DMS114 treated with DMSO at 0.1 percent for 48 hours (cell line): ENCODE measurements around the gene RAB11A.
A peak's percentile ranks its signal among the peaks of the same experiment; 100 is the strongest.

ENCODE experiments used
- DNase-seq: peaks from one replicate; lab custom pipeline; 2025; ENCODE audit not compliant: unreplicated experiment; lab: John Stamatoyannopoulos, UW

Gene RAB11A

DNA sequence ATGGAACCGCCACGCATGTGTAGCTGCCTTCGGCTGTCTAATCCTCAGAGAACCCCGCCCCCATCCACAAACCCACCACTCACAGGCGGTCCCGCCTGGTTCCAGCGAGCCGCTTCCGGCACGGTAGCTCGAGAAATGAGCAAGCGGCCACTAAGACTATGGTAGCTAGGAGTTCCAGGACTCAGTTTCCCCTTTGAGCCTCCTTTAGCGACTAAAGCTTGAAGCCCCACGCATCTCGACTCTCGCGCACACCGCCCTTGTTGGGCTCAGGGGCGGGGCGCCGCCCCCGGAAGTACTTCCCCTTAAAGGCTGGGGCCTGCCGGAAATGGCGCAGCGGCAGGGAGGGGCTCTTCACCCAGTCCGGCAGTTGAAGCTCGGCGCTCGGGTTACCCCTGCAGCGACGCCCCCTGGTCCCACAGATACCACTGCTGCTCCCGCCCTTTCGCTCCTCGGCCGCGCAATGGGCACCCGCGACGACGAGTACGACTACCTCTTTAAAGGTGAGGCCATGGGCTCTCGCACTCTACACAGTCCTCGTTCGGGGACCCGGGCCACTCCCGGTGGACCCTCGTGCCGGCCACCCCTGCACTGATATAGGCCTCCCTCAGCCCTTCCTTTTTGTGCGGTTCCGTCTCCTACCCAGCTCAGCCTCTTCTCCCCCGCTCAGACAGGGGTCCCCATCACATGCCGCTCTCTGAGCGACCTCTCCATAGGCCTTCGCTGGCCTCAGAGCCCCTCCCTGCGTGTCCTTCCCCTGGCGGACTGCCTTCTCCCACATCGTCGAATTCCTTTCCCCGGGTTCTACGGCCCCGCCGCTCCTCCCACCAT lies at the start of gene RAB11A:
Gene RAB11A, plus strand, starts transcription at position 366 of the 828 bp plus-strand sequence. Its CDS starts 95 bp downstream, at position 461.
- DNase-seq, result peak; percentile 97

DNA sequence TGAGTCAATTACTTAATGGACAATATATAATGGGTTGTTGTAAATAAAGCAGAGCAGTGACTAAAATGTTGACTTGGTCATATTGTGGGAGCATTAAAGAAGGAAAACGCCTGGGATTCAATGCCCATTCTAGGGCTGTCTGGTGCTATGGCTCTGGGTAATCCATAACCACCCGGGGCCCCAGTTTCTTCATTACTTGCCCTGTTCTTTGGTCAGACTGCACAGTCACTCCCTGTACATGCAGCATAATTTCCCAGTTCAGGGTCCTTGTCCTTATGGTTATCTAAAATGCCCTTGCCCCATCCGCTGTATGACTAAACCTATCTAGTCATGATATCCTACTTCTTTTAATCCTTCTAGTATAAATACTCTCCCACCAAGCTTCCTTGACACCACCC lies 49.7 kb upstream of the RAB11A start:
- DNase-seq, result no peak

DNA sequence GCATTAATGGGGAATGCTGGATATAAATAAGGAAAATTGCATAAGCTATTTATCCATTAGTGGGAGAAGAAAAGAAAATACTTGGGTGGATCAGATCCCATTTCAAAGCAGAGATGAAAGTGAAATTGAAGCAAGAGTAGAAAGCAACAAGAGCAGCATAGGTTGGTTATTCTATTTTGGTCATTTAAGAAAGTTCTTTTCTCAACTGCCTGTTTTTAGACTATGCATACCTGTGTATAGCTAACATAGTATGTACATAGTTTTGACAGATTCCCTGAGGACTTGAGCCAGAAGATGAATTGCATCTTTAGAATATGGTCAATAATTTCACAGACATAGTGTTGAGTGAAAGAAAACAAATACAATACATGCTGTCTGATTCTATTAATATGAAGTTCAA lies 48.2 kb upstream of the RAB11A start:
- DNase-seq, result no peak

DNA sequence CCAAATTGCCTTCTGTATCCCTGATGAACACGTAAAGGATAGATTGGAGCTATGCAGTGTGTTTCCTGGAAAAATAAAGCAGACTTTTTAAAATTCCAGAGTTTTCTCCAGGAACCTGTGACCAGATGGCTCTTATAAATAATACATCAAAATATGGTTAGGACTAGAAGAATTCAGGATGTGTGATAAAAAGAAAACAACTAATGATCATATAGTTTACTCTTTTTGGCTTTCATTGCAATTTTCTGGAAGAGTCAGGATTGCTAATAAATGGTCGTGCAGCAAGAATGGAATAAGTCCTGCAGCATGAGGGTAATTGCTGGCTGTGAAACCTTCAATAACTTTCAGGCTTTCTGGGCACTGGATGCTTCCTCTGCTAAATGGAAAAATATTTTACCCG lies 47.0 kb upstream of the RAB11A start:
- DNase-seq, result no peak

DNA sequence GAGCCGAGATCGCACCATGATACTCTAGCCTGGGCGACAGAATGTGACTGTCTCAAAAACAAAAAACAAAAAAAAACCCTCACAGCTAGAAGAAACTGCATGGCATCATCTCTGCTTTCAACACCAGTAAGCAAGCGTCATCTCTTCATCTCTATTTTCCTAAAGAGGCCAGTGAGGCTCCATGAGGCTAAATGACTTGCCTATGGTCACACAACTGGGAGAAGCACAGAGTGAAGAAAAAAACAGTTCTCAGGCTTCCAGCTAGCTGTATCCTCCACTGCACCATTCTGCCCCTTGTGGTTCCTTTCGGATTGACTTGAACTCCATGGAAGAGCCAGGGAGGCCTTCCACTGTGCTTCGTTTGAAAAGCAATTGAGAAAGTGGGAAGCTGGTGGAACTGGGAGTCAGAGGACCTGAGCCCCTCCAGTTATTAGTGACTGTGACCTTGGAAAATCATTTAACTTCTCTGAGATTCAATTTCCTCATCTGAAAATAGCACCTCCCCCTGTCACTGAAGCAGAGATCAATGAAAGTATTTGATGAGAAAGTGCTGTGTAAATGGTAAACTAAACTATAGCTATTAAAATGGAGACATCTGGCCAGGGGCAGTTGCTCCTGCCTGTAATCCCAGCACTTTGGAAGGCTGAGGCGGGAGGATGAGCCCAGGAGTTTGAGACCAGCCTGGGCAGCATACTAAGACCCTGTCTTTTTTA lies 45.1 kb upstream of the RAB11A start:
- DNase-seq, result peak; percentile 82

DNA sequence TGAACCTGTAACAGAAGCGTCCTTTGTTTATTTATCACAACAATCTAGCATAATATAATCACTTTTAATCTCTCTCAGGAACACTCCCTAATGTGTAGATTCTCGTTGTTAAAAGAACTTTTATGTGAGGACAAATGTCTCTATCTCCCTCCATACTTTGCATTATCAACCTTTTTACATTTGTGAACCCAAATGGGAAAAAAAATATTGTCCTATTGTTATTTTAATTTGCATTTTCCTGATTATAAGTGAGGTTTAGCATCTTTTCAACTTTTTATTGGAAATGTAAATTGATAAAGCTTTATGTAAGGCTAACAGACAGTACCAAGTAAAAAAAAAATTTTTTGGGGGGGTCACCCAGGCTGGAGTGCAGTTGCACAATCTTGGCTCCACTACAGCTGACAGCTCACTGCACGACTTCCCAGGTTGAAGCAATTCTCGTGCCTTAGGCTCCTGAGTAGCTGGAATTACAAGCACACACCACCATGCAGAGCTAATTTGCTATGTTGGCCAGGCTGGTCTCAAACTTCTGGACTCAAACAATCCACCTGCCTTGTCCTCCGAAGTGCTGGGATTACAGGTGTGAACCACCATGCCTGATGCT lies 44.2 kb upstream of the RAB11A start:
- no peak for DNase-seq

DNA sequence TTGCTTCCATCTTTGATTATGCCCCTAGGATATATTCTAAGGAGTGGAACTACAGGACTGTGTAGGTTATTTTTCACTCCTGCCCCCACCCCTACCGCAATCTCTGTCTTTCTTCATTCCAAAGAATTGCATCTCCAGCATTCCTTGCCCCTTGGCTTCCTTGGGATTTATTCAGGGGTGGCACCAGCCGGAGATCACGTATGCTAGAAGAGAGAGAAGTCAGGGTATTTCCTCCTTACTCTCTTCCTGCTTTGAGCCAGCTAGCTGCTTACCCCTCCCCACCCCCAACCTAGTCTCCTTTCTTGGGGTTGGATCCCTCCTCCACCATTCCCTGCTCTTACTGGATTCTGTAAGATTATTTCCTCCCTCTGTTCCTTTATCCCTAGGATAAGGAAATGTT lies 42.2 kb upstream of the RAB11A start:
- no peak for DNase-seq

DNA sequence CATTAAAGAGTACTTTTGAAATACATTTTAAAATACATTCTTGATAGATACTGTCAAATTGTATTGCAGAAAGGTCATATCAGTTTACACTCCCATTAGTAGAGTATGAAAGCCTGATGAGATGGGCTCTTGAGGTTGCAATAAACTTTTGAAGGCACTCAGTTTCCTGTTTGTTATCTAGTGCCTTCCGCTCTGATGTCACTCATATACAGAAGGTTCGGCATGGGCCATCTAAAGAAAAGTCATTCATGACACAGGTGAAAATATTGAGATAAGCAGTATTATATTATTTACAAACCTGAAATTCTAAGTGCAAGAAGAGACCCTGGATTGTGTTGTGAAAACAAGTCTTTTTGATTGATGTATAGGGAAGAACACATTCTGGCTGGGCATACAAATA lies 40.7 kb upstream of the RAB11A start:
- no peak for DNase-seq

DNA sequence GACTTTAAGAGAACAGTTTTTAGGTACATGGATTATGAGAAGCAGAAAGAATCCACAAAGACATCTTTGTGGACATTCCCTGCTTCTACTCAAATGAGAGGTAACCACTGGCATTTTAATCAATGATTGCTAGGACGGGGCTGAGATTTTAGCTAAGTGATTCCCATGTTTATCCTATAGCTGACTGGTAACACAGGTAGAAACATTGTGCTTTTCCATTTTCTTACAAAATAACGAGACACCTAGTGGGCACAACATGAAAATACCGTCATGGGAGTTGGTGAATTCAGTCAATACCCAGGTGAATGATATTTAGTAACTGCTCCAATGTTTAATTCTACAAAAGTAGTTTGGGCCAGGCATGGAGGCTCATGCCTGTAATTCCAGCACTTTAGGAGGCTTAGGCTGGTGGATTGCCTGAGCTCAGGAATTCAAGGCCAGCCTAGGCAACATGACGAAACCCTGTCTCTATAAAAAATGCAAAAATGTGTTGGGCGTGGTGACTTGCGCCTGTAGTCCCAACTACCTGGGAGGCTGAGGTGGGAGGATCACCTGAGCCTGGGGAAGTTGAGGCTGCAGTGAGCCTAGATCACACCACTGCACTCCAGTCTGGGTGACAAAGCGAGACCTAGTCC lies 40.0 kb upstream of the RAB11A start:
- DNase-seq, result peak; percentile 47

DNA sequence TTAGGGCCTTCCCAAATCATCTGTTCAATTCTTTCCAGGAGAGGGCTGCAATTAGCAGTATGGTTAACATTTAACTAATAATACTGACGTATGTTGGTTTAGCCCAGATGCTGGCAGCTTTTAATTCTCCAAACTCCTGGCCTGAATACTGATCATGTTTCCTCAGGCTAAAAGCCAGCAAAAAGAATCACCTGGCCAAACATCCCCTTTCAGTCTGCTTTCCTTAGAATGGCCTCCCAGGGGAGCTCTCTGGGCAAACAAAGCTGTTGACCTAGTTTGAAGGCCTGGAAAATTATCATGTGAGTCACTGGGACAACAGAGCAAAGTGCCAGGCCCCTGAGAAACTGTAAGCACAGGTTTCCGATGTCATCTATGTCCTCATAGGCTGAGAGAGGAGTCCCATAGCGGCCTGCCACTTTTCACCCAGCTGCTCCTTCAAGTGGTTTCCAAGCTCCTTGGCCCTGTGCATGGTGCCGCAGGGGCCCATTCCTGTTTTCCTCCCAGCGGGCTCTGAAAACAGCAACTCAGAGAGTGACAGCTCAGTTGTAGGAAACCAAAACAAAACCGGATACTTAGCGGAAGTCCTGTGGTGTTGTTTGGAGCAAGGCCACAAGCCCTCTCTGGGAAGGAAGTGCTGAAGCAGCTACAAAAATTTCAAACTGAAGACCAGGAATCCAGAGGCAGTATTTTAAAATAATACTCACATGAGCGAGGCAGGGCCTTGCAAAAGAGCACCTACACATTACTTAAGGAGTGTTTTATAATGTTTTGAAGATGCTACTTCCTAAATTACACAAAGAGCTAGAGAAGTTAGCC lies 36.5 kb upstream of the RAB11A start:
- no peak for DNase-seq

DNA sequence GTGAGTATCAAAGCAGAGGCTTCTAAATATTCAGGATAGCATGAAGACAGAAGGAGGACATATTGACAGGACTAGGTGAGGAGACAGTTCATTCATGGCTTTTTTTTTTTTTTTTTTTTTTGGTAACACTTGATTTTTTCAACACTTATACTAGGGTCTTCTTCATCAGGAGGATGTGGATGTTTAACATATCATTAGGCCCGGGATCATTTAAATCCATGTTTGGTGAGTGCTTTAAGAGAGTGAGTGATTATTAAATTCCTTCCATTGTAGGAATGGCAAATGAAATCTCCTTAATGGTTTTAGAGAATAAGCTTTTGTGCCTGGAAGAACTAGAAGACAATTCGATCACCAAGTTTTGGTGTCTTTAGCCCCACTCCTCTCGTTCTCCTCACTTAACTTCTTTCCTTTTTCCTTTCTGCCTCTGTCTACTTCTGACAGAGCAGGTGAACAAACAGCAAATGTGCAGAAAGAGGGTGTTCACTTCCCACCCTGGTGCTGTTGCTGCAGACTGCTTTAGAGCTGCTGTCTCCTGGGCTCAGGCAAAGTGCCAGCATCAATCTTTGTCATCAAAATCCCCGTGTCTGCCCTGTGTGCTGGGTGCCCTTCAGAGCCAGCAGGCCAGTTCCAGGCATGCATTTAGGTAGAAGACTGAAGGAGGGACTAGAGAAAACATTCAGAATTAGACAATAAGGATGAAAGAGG lies 35.6 kb upstream of the RAB11A start:
- no peak for DNase-seq

DNA sequence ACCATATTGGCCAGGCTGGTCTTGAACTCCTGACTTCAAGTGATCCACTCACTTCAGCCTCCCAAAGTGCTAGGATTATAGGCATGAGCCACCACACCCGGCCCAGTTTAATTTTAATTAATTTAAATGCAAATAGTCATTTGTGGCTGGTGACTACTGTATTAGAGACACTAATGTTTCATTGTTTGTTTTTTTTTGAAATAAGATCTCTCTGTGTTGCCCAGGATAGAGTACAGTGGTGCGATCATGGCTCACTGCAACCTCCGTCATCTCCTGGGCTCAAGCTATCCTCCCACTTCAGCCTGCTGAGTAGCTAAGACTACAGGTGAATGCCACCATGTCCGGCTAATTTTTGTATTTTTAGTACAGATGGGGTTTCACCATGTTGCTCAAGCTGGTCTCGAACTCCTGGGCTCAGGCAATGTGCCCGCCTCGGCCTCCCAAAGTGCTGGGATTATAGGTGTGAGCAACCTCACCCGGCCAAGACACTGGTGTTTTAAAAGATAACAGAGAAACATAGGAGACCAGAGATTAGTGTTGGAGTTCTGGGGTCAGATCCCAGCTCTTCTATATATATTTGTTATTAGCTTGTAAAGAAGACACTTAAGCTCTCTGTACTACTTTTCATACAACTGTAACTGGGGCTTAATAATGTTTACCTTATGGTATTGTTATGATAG lies 34.5 kb upstream of the RAB11A start:
- no peak for DNase-seq

DNA sequence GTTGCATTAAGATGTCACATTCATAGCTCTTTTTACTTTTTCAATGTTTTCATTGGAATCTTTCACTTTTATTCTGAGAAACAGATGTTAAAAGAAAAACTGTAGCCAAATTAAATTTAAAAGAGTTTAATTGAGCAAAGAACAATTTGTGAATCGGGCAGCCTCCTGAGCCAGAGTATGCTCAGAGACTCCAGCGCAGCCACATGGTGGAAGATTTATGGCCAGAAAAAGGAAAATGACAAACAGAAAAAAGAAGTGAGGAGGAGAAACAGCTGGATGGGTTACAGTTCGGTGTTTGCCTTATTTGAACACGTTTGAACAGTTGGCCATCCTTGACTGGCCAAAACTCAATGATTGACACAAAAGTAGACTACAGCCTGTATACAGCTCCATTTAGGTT lies 33.8 kb upstream of the RAB11A start:
- no peak for DNase-seq

DNA sequence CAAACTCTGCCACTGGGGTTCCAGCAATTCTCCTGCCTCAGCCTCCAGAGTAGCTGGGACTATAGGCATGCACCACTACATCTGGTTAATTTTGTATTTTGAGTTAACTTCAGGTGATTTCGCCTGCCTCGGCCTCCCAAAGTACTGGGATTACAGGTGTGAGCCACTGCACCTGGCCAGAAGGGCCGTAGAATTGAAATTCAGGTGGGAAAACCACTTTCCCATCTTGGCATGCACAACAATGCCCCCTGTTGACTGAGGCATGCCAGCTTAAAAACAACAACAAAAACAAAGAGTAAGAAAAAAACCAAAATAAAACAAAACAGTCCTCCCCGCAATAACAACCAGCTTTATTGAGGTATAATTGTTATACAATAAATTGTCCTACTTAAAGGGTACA lies 32.6 kb upstream of the RAB11A start:
- no peak for DNase-seq

DNA sequence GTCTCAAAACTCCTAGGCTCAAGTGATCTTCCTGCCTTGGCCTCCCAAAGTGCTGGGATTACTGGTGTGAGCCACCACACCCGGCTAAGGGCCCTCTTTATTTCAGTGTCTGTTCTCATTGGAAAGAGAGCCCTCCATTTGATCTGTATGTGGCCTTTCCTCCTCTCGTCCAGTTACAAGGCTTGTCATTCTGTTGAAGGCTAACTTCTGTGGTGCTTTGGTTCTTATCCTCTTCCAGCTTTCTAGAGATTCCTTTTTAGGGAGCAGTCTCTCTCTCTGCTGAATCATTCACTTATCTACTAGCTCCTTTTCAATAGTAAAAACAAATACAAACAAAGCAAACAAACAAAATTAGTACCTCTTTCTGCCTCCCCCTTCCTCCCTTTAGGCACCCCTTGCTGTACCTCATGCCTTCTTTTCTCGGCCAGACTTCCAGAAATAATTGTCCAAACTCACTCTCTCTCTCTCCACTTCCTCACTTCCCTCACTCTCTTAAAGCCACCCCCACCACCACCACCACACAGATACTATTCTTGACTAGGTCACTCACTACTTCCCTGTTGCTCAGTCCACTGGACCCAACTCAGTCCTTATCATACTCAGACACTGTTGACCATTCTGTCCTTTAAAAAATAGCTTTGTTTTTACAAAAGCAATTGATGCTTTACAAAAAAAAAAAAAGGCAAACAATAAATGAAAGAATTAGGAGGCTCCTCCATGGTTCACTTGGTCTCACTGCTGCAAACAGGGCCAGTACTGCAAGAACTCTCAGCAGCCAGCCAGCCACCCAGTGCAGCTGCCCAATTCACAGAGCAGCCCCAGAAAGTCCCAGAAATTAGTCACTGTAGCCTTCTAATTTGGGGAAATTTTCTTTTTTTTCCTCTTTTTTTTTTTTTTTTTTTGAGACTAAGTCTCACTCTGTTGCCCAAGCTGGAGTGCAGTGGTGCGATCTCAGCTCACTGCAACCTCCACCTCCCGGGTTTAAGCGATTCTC lies 31.7 kb upstream of the RAB11A start:
- no peak for DNase-seq

DNA sequence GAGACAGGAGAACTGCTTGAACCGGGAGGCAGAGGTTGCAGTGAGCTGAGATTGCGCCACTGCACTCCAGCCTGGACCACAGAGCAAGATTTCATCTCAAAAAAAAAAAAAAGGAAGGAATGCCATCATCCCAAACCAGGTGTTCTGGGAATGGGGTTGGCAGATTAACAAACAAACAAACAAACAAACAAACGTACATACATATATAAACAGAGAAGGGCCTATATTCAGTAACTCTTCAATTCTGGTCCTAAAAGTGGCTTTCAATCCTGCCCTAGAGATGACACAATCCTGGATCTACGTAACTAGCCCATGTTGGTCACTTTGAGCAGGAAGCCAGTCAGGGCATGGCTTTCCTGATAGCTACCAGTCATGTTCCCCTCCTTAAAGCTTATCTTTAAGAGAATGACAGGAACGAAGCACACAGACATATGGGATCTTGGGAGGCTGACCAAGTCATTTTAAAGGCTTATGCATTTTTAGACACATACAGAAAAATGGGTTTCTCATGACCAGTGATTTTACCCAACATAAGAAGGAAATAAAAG lies 29.9 kb upstream of the RAB11A start:
- no peak for DNase-seq

DNA sequence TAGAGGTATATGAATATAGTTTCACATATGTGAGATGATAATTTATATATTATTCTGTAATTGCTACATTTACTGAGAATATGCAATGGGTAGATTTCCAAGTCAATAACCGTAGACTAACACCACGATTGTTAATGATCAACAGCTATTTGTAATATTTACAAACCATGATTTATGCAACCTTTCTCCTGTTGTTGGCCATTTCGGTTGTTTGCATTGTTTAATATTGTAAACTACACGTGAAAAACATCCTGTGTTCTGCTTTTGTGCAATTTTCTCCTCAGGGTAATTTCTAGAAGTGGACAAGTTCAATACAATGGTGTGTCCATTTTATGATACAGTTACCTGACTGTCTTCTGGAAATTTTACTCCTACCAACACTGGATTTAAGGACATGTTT lies 29.3 kb upstream of the RAB11A start:
- DNase-seq, result no peak
